K562 (cell line): ENCODE data around the gene UBE2V1. TPM values are rescaled to one million over a fixed set of nuclear protein-coding genes. Genes with fewer than 3 reads are reported as not detected.

ENCODE experiments used
- ATAC-seq: fragments of 200-7000 bp; cut with Tn5 transposase; 3 replicates; pipeline ENCODE4 v1.9.1; 2020; ENCODE audit warnings: moderate library complexity
- BruUV-seq: library from RNA; stranded (reverse); fragments of 400-500 nt; replicated peaks from 2 replicates; lab custom pipeline; 2021; lab: Mats Ljungman, UMichigan
- CTCF ChIA-PET: fragments of 300-600 bp; formaldehyde crosslinking; extraction: SDS; loops from one replicate; lab custom pipeline; 2021; ENCODE audit warnings: low intra/inter-chr PET ratio; lab: Yijun Ruan, JAX
- POLR2A ChIA-PET: fragments of 300-600, 350-650 bp; sonication (Branson Sonifier 250); formaldehyde crosslinking; extraction: SDS; loops from one replicate; lab custom pipeline; 2021; ENCODE audit warnings: antibody characterized with exemption, inconsistent platforms; lab: Yijun Ruan, JAX
- DNase-seq, 4 experiments: peaks; one replicate each; pipeline versions ENCODE4 v3.0.0 to v3.0.0-alpha.2; 2011 to 2018; ENCODE audit warnings: low spot score in 3 of 4, mixed read lengths in 3 of 4; ENCODE audit errors: extremely low read depth in 1 of 4
- FAIRE-seq: peaks from 2 replicates; lab custom pipeline; 2011; peaks lifted over from hg19 to GRCh38; lab: Jason Lieb, UNC
- H2AFZ ChIP-seq: 2 replicates; pipeline ENCODE4 v1.6.0; 2011; ENCODE audit warnings: low read depth, low read length, control low read depth, inconsistent platforms
- H3K27ac ChIP-seq: fragments of 200-600 bp; 3 replicates; pipeline ENCODE4 v1.8.0; 2011; ENCODE audit warnings: low read depth, mild to moderate bottlenecking, control low read depth, inconsistent platforms, low read length, moderate library complexity, mixed read lengths; ENCODE audit errors: extremely low read depth
- H3K27me3 ChIP-seq, 2 experiments: fragments of 300-600 bp in 1 of 2; 2 replicates in 1 of 2; 3 replicates in 1 of 2; pipeline versions ENCODE4 v1.6.0 to v1.8.0; 2011; ENCODE audit warnings: inconsistent platforms in 2 of 2, low read length in 2 of 2, mild to moderate bottlenecking in 1 of 2, mixed read lengths in 1 of 2, moderate library complexity in 1 of 2; ENCODE audit not compliant: control insufficient read depth in 2 of 2, insufficient read depth in 2 of 2
- H3K36me3 ChIP-seq: fragments of 300-600 bp; 3 replicates; pipeline ENCODE4 v1.8.0; 2011; ENCODE audit warnings: mild to moderate bottlenecking, low read length, inconsistent platforms; ENCODE audit not compliant: control insufficient read depth, insufficient read depth
- H3K4me1 ChIP-seq, 2 experiments: fragments of 200-600 bp in 1 of 2; replicated peaks in 1 of 2; 2 replicates in 1 of 2; 3 replicates in 1 of 2; pipeline versions ENCODE4 v1.5.1 to v1.8.0; 2011; ENCODE audit warnings: inconsistent platforms in 2 of 2, low read length in 2 of 2, mild to moderate bottlenecking in 1 of 2, mixed read lengths in 1 of 2, moderate library complexity in 1 of 2; ENCODE audit not compliant: control insufficient read depth in 2 of 2, insufficient read depth in 2 of 2
- H3K4me2 ChIP-seq: 2 replicates; pipeline ENCODE4 v1.6.1; 2011; ENCODE audit warnings: low read length, control low read depth, inconsistent platforms, mixed read lengths; ENCODE audit not compliant: insufficient read depth
- H3K4me3 ChIP-seq: fragments of 200-600 bp; sonication (generic), shearing (Covaris generic); 2 replicates; pipeline ENCODE4 v1.5.1; 2016; ENCODE audit warnings: control low read depth, inconsistent platforms
- H3K79me2 ChIP-seq: fragments of 200-600 bp; 3 replicates; pipeline ENCODE4 v1.8.0; 2011; ENCODE audit warnings: low read length, inconsistent platforms; ENCODE audit not compliant: control insufficient read depth, insufficient read depth
- H3K9ac ChIP-seq, 2 experiments: 2 replicates each; pipeline versions ENCODE4 v1.6.0 to v1.6.1; 2011; ENCODE audit warnings: low read depth in 2 of 2, low read length in 2 of 2, control low read depth in 1 of 2, inconsistent platforms in 1 of 2, mild to moderate bottlenecking in 1 of 2, mixed read lengths in 1 of 2; ENCODE audit not compliant: insufficient read depth in 1 of 2
- H3K9me1 ChIP-seq: one replicate; pipeline ENCODE4 v1.6.0; 2011; ENCODE audit warnings: inconsistent platforms, mild to moderate bottlenecking, low read length, moderate library complexity; ENCODE audit not compliant: control insufficient read depth, insufficient read depth
- H3K9me3 ChIP-seq: replicated peaks from 2 replicates; pipeline ENCODE4 v1.5.1; 2011; ENCODE audit warnings: low read depth, low read length, inconsistent platforms; ENCODE audit not compliant: control insufficient read depth, insufficient read depth
- H4K20me1 ChIP-seq: replicated peaks from 2 replicates; pipeline ENCODE4 v1.6.1; 2011; ENCODE audit warnings: low read length, inconsistent platforms, mixed read lengths; ENCODE audit not compliant: control insufficient read depth, insufficient read depth
- ATF6 ChIP-seq: sonication (generic); formaldehyde crosslinking; IDR thresholded peaks from 2 replicates; pipeline ENCODE4 v1.4.0; 2020; ENCODE audit warnings: mild to moderate bottlenecking, missing genetic modification reagents
- CBFA2T2 ChIP-seq: fragments of 450-650 bp; conservative IDR thresholded peaks from 2 replicates; pipeline ENCODE4 v1.6.1; 2017; ENCODE audit warnings: mild to moderate bottlenecking
- ETV6 ChIP-seq, 3 experiments: fragments of 150-350 bp in 1 of 3; sonication (generic) in 1 of 3; formaldehyde crosslinking in 1 of 3; IDR thresholded peaks; 2 replicates each; pipeline versions ENCODE4 v1.6.1 to v1.8.0; 2014 to 2022; ENCODE audit warnings: borderline replicate concordance in 2 of 3, low read depth in 2 of 3, antibody characterized with exemption in 1 of 3, low read length in 1 of 3, mild to moderate bottlenecking in 1 of 3, missing genetic modification reagents in 1 of 3
- POU5F1 ChIP-seq: fragments of 150-350 bp; IDR thresholded peaks from 2 replicates; pipeline ENCODE4 v1.6.1; 2014; ENCODE audit warnings: borderline replicate concordance, low read length, low read depth, mild to moderate bottlenecking; ENCODE audit not compliant: partially characterized antibody
- RAD51 ChIP-seq: fragments of 450-650 bp; IDR thresholded peaks from 2 replicates; pipeline ENCODE4 v1.7.1; 2016; ENCODE audit warnings: low read depth, mild to moderate bottlenecking, borderline replicate concordance
- USF2 ChIP-seq: sonication (generic); formaldehyde crosslinking; IDR thresholded peaks from 2 replicates; pipeline ENCODE4 v1.5.0; 2020; ENCODE audit warnings: missing genetic modification reagents
- ZNF280A ChIP-seq: fragments of 450-650 bp; IDR thresholded peaks from 2 replicates; pipeline ENCODE4 v1.6.1; 2018; ENCODE audit warnings: mild to moderate bottlenecking, low read depth; ENCODE audit not compliant: partially characterized antibody
- ZNF583 ChIP-seq: fragments of 250-450 bp; sonication (Bioruptor Pico); IDR thresholded peaks from 2 replicates; pipeline ENCODE4 v1.4.0; 2020
- ZNF668 ChIP-seq: fragments of 250-450 bp; sonication (Bioruptor Pico); IDR thresholded peaks from 2 replicates; pipeline ENCODE4 v1.8.0; 2022; ENCODE audit warnings: mild to moderate bottlenecking, inconsistent platforms
- WGBS: fragments of 100-300 bp; shearing (Covaris generic); methylation state at CpG from one replicate; pipeline ENCODE4 v1.1.6; 2016; ENCODE audit warnings: low coverage, mixed read lengths; ENCODE audit not compliant: insufficient coverage; ENCODE audit errors: missing lambda C conversion rate; 5-methylcytosine and 5-hydroxymethylcytosine counted together
- in situ Hi-C: fragments of 300-500 bp; cut with MboI; formaldehyde crosslinking; loops from 4 replicates; pipeline ENCODE4 v1.15.0; 2018; ENCODE audit warnings: inconsistent platforms, mixed read lengths
- intact Hi-C: fragments of 100-400 bp; cut with micrococcal nuclease; formaldehyde crosslinking; loops from 2 replicates; pipeline ENCODE4 v1.14.2; 2022
- polyA plus RNA-seq, 8 experiments: library from polyadenylated mRNA; depleted of rRNA in 4 of 8; stranded (reverse) in 5 of 8; unstranded in 3 of 8; fragments of >200 nt; fragmentation: Nextera tagmentation in 2 of 8; fragmentation: Illumina TruSeq in 1 of 8; extraction: Ambion mirVana in 2 of 8; extraction: Trizol in 1 of 8; gene quantifications; 2 replicates each; pipeline versions ENCODE4 v1.2.1 to v1.2.3, GENCODE V29; 2011 to 2014; ENCODE audit warnings: inconsistent platforms in 1 of 8, missing spikeins in 1 of 8
- total RNA-seq, 7 experiments: library from RNA; depleted of rRNA in 6 of 7; stranded (reverse); fragments of >200 nt in 6 of 7; fragmentation: Illumina TruSeq in 2 of 7; extraction: Trizol in 2 of 7; gene quantifications; 2 replicates each; pipeline versions ENCODE4 v1.2.1 to v1.2.3, GENCODE V29; 2011 to 2021; ENCODE audit warnings: low replicate concordance in 1 of 7
- TF ChIP-seq, protein P1 (sequence below): sonication (generic); formaldehyde crosslinking; IDR thresholded peaks from 2 replicates; pipeline ENCODE4 v1.8.0; 2023; ENCODE audit warnings: mild to moderate bottlenecking, missing genetic modification reagents
- TF ChIP-seq, protein P2 (sequence below): sonication (generic); IDR thresholded peaks from 2 replicates; pipeline ENCODE4 v1.6.1; 2016
- TF ChIP-seq, protein P3 (sequence below): fragments of 200-400 bp; formaldehyde crosslinking; IDR thresholded peaks from 2 replicates; pipeline ENCODE4 v1.6.1; 2017; ENCODE audit warnings: mild to moderate bottlenecking, low read depth, low read length, moderate library complexity

Gene UBE2V1
- total and polyA plus RNA-seq, 9 of the 15 experiments (the other 6 are each of a cell fraction or from before 2014, with no cell fraction given) = 93.0 to 357 (median 119) TPM

DNA sequence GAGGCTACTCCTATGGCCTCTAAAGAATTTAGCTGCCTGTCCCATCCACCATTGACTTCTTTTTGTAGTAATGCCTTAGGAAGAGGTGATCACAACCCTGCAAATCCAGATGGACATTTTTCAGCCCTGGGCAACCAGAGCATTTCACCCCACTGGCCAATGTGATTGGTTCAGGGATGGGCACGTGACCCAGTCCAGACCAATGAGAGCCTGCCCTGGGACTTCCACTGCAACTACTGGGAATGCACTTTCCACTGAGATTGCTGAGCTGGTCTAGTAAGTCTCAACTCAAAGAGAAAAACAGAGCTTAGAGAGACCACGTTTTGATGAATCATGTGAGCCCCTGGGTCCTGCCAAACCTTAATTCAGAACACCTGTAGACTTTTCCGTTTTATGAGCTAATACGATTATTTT lies 8.9 kb upstream of the UBE2V1 start:
- Histone ChIP-seq H3K9ac (no peak overlapping the region), H3K4me2 (no peak overlapping the region), H3K9me3 (no peaks in the 10 kb centered on the region), H2AFZ (no peak overlapping the region), H3K4me1 (peaks cover 0 to 3% of the 10 kb centered on the region in 2 experiments; a peak in 2 of 5 replicates), H3K9me1 (no peaks in the 10 kb centered on the region), H4K20me1 (no peaks in the 10 kb centered on the region), H3K27me3 (no peaks in the 10 kb centered on the region), H3K36me3 (peaks cover 36% of the 10 kb centered on the region), H3K79me2 (no peaks in the 10 kb centered on the region), H3K4me3 (no peak overlapping the region), H3K27ac (no peak overlapping the region)
- DNase-seq (peak in 3 of 4 experiments; percentile 65 to 75 (median 67)), FAIRE-seq (peak; percentile 29), ATAC-seq (peak; percentile 68)
- ChIA-PET CTCF (no interaction called here), POLR2A (interaction anchor here (0.7 to 3.9 kb wide), 5 partner anchors 11 to 44 kb away, joined by 3 to 24 read pairs (median 4); no protein-coding TSS in a partner anchor)
- in situ Hi-C loops (no loop called here), intact Hi-C loops (loop anchor here (2.0 kb wide), 1 partner anchor 47 kb away; no protein-coding TSS in a partner anchor)
- BruUV-seq = no TSS peak
- 80% methylated on average over 4 of the region's 4 CpGs for WGBS
- 0 out of 2 replicates have a peak, but pooled peaks have one; percentile 23 for TF ChIP-seq CBFA2T2
- TF ChIP-seq USF2 (CRISPR knock-in tag) = peak; percentile 87
- TF ChIP-seq ETV6 (IDR thresholded peaks at IDR 0.05; ENCODE audit: borderline replicate concordance in 1 of 2, low read depth in 2 of 2, low read length in 1 of 2) = no peak
- TF ChIP-seq ETV6 (CRISPR knock-in tag; IDR thresholded peaks at IDR 0.05; ENCODE audit: borderline replicate concordance) = no peak
- no peak for TF ChIP-seq ZNF668
- TF ChIP-seq, protein P1, sequence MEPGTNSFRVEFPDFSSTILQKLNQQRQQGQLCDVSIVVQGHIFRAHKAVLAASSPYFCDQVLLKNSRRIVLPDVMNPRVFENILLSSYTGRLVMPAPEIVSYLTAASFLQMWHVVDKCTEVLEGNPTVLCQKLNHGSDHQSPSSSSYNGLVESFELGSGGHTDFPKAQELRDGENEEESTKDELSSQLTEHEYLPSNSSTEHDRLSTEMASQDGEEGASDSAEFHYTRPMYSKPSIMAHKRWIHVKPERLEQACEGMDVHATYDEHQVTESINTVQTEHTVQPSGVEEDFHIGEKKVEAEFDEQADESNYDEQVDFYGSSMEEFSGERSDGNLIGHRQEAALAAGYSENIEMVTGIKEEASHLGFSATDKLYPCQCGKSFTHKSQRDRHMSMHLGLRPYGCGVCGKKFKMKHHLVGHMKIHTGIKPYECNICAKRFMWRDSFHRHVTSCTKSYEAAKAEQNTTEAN = no peak
- TF ChIP-seq, protein P2, sequence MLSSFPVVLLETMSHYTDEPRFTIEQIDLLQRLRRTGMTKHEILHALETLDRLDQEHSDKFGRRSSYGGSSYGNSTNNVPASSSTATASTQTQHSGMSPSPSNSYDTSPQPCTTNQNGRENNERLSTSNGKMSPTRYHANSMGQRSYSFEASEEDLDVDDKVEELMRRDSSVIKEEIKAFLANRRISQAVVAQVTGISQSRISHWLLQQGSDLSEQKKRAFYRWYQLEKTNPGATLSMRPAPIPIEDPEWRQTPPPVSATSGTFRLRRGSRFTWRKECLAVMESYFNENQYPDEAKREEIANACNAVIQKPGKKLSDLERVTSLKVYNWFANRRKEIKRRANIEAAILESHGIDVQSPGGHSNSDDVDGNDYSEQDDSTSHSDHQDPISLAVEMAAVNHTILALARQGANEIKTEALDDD = no peak
- TF ChIP-seq ZNF280A = peak; percentile 10
- no peak for TF ChIP-seq ATF6 (CRISPR knock-in tag)
- no peak for TF ChIP-seq ZNF583 (CRISPR knock-in tag)
- TF ChIP-seq, protein P3, sequence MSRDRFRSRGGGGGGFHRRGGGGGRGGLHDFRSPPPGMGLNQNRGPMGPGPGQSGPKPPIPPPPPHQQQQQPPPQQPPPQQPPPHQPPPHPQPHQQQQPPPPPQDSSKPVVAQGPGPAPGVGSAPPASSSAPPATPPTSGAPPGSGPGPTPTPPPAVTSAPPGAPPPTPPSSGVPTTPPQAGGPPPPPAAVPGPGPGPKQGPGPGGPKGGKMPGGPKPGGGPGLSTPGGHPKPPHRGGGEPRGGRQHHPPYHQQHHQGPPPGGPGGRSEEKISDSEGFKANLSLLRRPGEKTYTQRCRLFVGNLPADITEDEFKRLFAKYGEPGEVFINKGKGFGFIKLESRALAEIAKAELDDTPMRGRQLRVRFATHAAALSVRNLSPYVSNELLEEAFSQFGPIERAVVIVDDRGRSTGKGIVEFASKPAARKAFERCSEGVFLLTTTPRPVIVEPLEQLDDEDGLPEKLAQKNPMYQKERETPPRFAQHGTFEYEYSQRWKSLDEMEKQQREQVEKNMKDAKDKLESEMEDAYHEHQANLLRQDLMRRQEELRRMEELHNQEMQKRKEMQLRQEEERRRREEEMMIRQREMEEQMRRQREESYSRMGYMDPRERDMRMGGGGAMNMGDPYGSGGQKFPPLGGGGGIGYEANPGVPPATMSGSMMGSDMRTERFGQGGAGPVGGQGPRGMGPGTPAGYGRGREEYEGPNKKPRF = no peak
- no peak for TF ChIP-seq POU5F1
- TF ChIP-seq RAD51 = peak; percentile 77
